Placental pericyte (primary cell): Measurements from ENCODE around the gene TMEM141. TPM values are rescaled to one million over a fixed set of nuclear protein-coding genes. Genes with fewer than 3 reads are reported as not detected.

Experiments used
- small RNA-seq: library from RNA; depleted of rRNA; stranded (forward); fragments of <200 nt; gene quantifications from one replicate; pipeline ENCODE3, GENCODE V24; 2012; ENCODE audit warnings: low replicate concordance
- total RNA-seq: library from RNA; depleted of rRNA; stranded (reverse); fragments of >200 nt; gene quantifications from 2 replicates; pipeline ENCODE4 v1.2.3, GENCODE V29; 2012

TMEM141 gene
- 36.9 and 38.7 TPM in 2 replicates for total RNA-seq

DNA sequence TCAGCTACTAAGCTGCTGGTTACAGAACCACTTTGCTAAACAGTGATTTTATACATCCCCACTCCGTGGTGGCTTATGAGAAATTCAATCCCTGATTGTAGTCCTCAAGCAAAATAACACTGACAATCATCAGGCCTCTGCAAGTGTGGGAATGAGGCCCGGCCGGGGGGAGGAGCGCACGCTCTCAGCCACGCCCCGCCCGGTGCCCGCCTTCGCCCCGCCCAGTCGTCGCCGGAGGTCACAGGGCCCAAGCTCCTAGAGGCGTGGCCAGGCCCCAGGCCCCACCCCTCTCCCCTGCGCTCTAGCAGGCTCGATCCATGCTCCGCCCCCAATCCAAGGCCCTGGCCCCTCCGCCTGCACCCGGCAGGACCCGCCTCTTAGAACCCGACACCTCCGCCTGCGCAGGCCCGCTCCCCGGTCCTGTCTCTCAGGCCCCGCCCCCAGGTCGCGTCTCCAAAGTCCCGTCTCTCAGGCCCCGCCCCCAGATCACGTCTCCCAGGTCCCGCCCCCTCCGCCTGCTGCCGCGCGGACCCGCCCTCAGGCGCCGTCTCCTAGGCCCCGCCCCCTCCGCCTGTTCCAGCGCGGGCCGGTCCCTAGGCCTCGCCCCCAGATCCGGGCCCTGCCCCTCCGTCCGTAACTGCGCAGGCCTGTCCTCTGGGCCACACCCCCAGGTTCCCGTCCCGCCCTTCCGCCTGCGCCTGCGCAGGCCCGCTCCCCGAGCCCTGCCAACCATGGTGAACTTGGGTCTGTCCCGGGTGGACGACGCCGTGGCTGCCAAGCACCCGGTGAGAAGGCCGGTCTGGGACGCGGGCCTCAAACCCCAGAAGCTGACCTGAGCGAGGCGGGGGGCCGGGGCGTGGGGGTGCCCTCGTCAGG is at the start of gene TMEM141:
Gene TMEM141, plus strand, starts transcription at position 705 of the 876 bp plus-strand sequence. Its CDS starts 27 bp downstream, at position 732.

DNA sequence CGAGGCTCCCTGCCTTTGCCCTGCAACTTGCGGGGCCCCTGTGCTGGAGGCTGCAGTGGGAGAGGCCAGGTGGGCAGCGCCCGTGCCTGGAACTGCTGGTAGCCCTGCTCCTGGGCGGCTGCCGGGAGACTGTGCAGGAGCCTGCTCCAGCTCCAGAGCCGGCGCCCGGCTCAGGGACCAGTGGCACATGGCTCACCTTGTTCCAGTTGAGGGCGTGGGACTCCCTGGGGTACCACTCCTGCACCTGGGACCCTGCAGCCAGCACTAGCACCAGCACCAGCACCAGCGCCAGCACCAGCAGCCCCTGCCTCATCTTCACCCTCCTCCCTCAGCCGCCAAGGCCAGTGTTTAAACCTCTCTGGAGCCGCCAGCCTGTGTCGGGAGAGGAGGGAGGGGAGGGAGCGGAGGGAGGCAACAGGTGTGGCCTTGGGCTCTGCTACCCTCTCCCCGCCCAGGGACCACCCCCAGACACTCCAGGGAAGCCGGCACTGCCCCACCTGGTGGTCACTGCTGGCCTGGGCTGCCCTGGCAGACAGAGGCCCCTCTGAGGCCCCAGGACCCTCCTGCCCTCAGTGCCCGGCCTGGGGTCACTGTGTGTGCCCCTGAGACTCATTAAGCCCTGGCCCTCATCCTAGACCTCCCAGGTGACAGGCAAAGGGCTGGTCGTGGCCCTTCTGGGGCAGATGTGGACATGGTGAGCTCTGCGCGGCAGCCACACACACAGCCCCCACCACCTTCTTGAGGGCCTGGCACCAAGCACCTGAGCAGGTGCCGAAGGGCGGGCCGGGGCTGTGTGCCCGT is 48.4 kb upstream of the TMEM141 start, which contains the start of gene LCN10:
Gene LCN10, minus strand, starts transcription at position 350 of the 801 bp plus-strand sequence. Its CDS starts 37 bp downstream, at position 313.

GRCh38 chr9:136748201-136748600 is 42.9 kb upstream of the TMEM141 start, which contains the start of gene LCN6:
LCN6 (minus strand) TSS chr9:136748525; CDS start chr9:136748483, 42 bp downstream.

DNA sequence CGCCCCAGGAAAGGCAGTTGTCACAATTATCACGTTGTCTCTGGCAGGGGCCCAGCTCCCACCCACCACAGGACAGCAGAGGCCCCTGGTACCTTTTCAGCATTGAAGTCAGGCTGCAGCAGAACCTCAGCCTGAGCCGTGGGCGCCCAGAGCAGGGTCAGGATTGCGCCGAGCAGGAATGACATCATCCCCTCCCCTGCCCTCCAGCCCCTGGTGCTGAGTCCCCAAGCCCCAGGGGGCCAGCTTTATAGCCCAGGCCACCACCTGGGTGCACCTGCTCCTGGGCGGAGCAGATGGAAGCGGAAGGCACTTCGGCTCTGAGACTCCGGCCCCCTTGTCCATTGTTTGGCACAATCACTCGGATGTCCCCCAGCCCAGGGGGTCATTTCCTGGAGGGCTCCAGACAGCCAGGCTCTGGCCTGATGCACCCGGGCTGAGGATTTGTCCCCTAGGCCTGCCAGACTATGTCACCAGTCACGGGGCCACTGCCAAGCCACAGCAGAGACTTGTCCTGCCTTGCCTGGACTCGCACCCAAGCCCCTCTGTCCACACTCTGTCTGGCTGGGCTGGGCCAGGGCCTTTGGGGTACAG is 26.7 kb upstream of the TMEM141 start, which contains the start of gene LCN15:
Gene LCN15, minus strand, starts transcription at position 218 of the 591 bp plus-strand sequence. Its CDS starts 30 bp downstream, at position 188.

GRCh38 chr9:136796238-136796774 is 5.2 kb downstream of the TMEM141 start, which contains the start of gene CCDC183:
CCDC183 (plus strand) TSS chr9:136796338; CDS start chr9:136796398, 60 bp downstream.

GRCh38 chr9:136807281-136808074 is 16.3 kb downstream of the TMEM141 start, which contains the start of gene RABL6:
RABL6 (plus strand) TSS chr9:136807948; CDS start chr9:136808197, 249 bp downstream.

GRCh38 chr9:136842380-136842948 is 51.3 kb downstream of the TMEM141 start, which contains the start of gene AJM1:
AJM1 (plus strand) TSS chr9:136842478; CDS start chr9:136844415, 1,937 bp downstream.

Small RNAs within 50 kb of the gene (small RNA-seq; reads per million reads assigned to genes)
- not detected for gene AL355987.2
- not detected for gene ATP6V1G1P3
- gene MIR4292: not detected
- gene MIR6722: not detected

Other genes starting within 250 kb of the TMEM141 start
- gene NOTCH1, start 245.3 kb upstream of the TMEM141 start, total RNA-seq: 30.4 and 32.9 TPM in 2 replicates
- gene EGFL7, start 128.4 kb upstream of the TMEM141 start, total RNA-seq: 5.7 and 17.9 TPM in 2 replicates
- 41.1 and 53.5 TPM in 2 replicates for gene AGPAT2, start 103.9 kb upstream of the TMEM141 start, total RNA-seq
- gene DIPK1B, start 78.8 kb upstream of the TMEM141 start, total RNA-seq: 0.14 and 0.44 TPM in 2 replicates
- not detected in 2 replicates for gene LCN10, start 48.4 kb upstream of the TMEM141 start, total RNA-seq
- gene LCN6, start 42.8 kb upstream of the TMEM141 start, total RNA-seq: not detected in 2 replicates
- gene LCN8, start 33.1 kb upstream of the TMEM141 start, total RNA-seq: not detected in 2 replicates
- not detected in 2 replicates for gene LCN15, start 26.8 kb upstream of the TMEM141 start, total RNA-seq
- 0.22 TPM in 1 of 2 replicates, not detected in the other for gene CCDC183, start 5.0 kb downstream of the TMEM141 start, total RNA-seq
- gene RABL6, start 16.6 kb downstream of the TMEM141 start, total RNA-seq: 77.0 and 129 TPM in 2 replicates
- gene AJM1, start 51.1 kb downstream of the TMEM141 start, total RNA-seq: 1.4 and 2.0 TPM in 2 replicates
- 54.8 and 63.5 TPM in 2 replicates for gene PHPT1, start 58.1 kb downstream of the TMEM141 start, total RNA-seq
- gene MAMDC4, start 61.0 kb downstream of the TMEM141 start, total RNA-seq: 2.0 and 3.5 TPM in 2 replicates
- gene EDF1, start 75.0 kb downstream of the TMEM141 start, total RNA-seq: 169 and 339 TPM in 2 replicates
- 9.6 and 15.2 TPM in 2 replicates for gene TRAF2, start 95.2 kb downstream of the TMEM141 start, total RNA-seq
- gene FBXW5, start 153.4 kb downstream of the TMEM141 start, total RNA-seq: 198 and 213 TPM in 2 replicates
- 0.66 TPM in 1 of 2 replicates, not detected in the other for gene C8G, start 153.9 kb downstream of the TMEM141 start, total RNA-seq
- 0.88 TPM in 1 of 2 replicates, not detected in the other for gene LCN12, start 160.9 kb downstream of the TMEM141 start, total RNA-seq
- 4.2 and 78.6 TPM in 2 replicates for gene PTGDS, start 186.2 kb downstream of the TMEM141 start, total RNA-seq
- 0.14 and 9.8 TPM in 2 replicates for gene LCNL1, start 191.6 kb downstream of the TMEM141 start, total RNA-seq
- gene PAXX, start 201.1 kb downstream of the TMEM141 start, total RNA-seq: 12.0 and 13.9 TPM in 2 replicates
- gene CLIC3, start 205.2 kb downstream of the TMEM141 start, total RNA-seq: 4.3 and 12.7 TPM in 2 replicates
- gene ABCA2, start 236.9 kb downstream of the TMEM141 start, total RNA-seq: 18.8 and 18.9 TPM in 2 replicates
- gene FUT7, start 240.7 kb downstream of the TMEM141 start, total RNA-seq: not detected in 2 replicates